ENCODE measurements around the gene TTC9B. TPM values are rescaled to one million over a fixed set of nuclear protein-coding genes. Genes with fewer than 3 reads are reported as not detected.
A peak's percentile ranks its signal among the peaks of the same experiment; 100 is the strongest.

TTC9B gene
- total RNA-seq, 1 donor: not detected

GRCh38 chr19:40244579-40245317 lies 26.6 kb upstream of the TTC9B start:
- no peak for DNase-seq (ENCODE audit: low read depth)
- no peak overlapping the region for H3K4me3 ChIP-seq (ENCODE audit: low read depth, low read length)
- TF ChIP-seq CTCF (IDR thresholded peaks at IDR 0.05; ENCODE audit: insufficient read depth, low read length): no peak

GRCh38 chr19:40243181-40243580 lies 25.0 kb upstream of the TTC9B start:
- no peak for DNase-seq (ENCODE audit: low read depth)
- no peak for TF ChIP-seq CTCF (IDR thresholded peaks at IDR 0.05; ENCODE audit: insufficient read depth, low read length)
- no peak overlapping the region for H3K4me3 ChIP-seq (ENCODE audit: low read depth, low read length)

- no peak overlapping the region for H3K4me3 ChIP-seq (ENCODE audit: low read depth, low read length)
- DNase-seq (ENCODE audit: low read depth): no peak
- TF ChIP-seq CTCF (IDR thresholded peaks at IDR 0.05; ENCODE audit: insufficient read depth, low read length): no peak
Measured at GRCh38 chr19:40242480-40242879, 24.3 kb upstream of the TTC9B start.

- no peak overlapping the region for H3K4me3 ChIP-seq (ENCODE audit: low read depth, low read length)
- DNase-seq (ENCODE audit: low read depth): peak; percentile 94
- no peak for TF ChIP-seq CTCF (IDR thresholded peaks at IDR 0.05; ENCODE audit: insufficient read depth, low read length)
Measured at GRCh38 chr19:40241809-40242384, 23.7 kb upstream of the TTC9B start.

GRCh38 chr19:40241125-40241808 lies 23.1 kb upstream of the TTC9B start:
- DNase-seq (ENCODE audit: low read depth): no peak
- no peak for TF ChIP-seq CTCF (IDR thresholded peaks at IDR 0.05; ENCODE audit: insufficient read depth, low read length)
- H3K4me3 ChIP-seq (ENCODE audit: low read depth, low read length): no peak overlapping the region

GRCh38 chr19:40240332-40240731 lies 22.1 kb upstream of the TTC9B start:
- no peak overlapping the region for H3K4me3 ChIP-seq (ENCODE audit: low read depth, low read length)
- no peak for DNase-seq (ENCODE audit: low read depth)
- no peak for TF ChIP-seq CTCF (IDR thresholded peaks at IDR 0.05; ENCODE audit: insufficient read depth, low read length)

All from fibroblast of the aortic adventitia (primary cell).